Stimulated activated CD8-positive, alpha-beta memory T cell treated with anti-CD3 and anti-CD28 coated beads, Interleukin-15, amount 100 ng/mL, for 1 hour (primary cell): ENCODE data around the gene ALK.

Experiments
- DNase-seq: peaks from one replicate; pipeline ENCODE4 v3.0.0-alpha.2; 2020; ENCODE audit warnings: low read depth

Gene ALK

GRCh38 chr2:29448096-29448688 lies 473.2 kb downstream of the ALK start:
- no peak for DNase-seq

- no peak for DNase-seq
Observed at GRCh38 chr2:29447513-29447912, 473.9 kb downstream of the ALK start.

- no peak for DNase-seq
Observed at GRCh38 chr2:29446847-29447246, 474.5 kb downstream of the ALK start.

GRCh38 chr2:29444150-29444549 lies 477.2 kb downstream of the ALK start:
- no peak for DNase-seq

GRCh38 chr2:29443627-29444026 lies 477.8 kb downstream of the ALK start:
- no peak for DNase-seq

GRCh38 chr2:29443151-29443550 lies 478.2 kb downstream of the ALK start:
- DNase-seq = no peak

- DNase-seq = no peak
Observed at GRCh38 chr2:29440921-29441623, 480.3 kb downstream of the ALK start.

GRCh38 chr2:29433920-29434319 lies 487.5 kb downstream of the ALK start:
- no peak for DNase-seq

GRCh38 chr2:29433128-29433527 lies 488.3 kb downstream of the ALK start:
- DNase-seq = no peak

- DNase-seq = no peak
Observed at GRCh38 chr2:29431485-29431884, 489.9 kb downstream of the ALK start.

GRCh38 chr2:29430382-29431112 lies 490.8 kb downstream of the ALK start:
- DNase-seq = no peak

GRCh38 chr2:29426354-29426753 lies 495.0 kb downstream of the ALK start:
- no peak for DNase-seq

GRCh38 chr2:29425866-29426265 lies 495.5 kb downstream of the ALK start:
- DNase-seq = no peak

GRCh38 chr2:29423061-29423666 lies 498.2 kb downstream of the ALK start:
- no peak for DNase-seq

- DNase-seq = no peak
Observed at GRCh38 chr2:29420999-29421782, 500.2 kb downstream of the ALK start.

GRCh38 chr2:29420464-29420863 lies 500.9 kb downstream of the ALK start:
- no peak for DNase-seq

GRCh38 chr2:29417630-29418029 lies 503.8 kb downstream of the ALK start:
- DNase-seq = no peak

- no peak for DNase-seq
Observed at GRCh38 chr2:29412197-29412925, 509.0 kb downstream of the ALK start.

- no peak for DNase-seq
Observed at GRCh38 chr2:29405707-29406106, 515.7 kb downstream of the ALK start.

GRCh38 chr2:29405266-29405665 lies 516.1 kb downstream of the ALK start:
- no peak for DNase-seq

- DNase-seq = no peak
Observed at GRCh38 chr2:29401994-29402393, 519.4 kb downstream of the ALK start.
